GM21825 (cell line): ENCODE measurements around the gene RBBP7.

ENCODE experiments used
- ATAC-seq: cut with Tn5 transposase; IDR thresholded peaks from one replicate; pipeline ENCODE4 v1.9.1; 2021; ENCODE audit warnings: mild to moderate bottlenecking, moderate library complexity; ENCODE audit not compliant: unreplicated experiment

RBBP7 gene

GRCh38 chrX:16870095-16870861 lies at the start of gene RBBP7:
TSS of gene RBBP7 (minus strand) at chrX:16870362. CDS start at chrX:16870053, 309 bp downstream.
- peak; percentile 89 for ATAC-seq

GRCh38 chrX:16918979-16919378 lies 48.8 kb upstream of the RBBP7 start:
- no peak for ATAC-seq

GRCh38 chrX:16917120-16917519 lies 47.0 kb upstream of the RBBP7 start:
- no peak for ATAC-seq

GRCh38 chrX:16916561-16916960 lies 46.4 kb upstream of the RBBP7 start:
- ATAC-seq, result no peak

- ATAC-seq, result no peak
Observed at GRCh38 chrX:16914058-16914457, 43.9 kb upstream of the RBBP7 start.

GRCh38 chrX:16910376-16910775 lies 40.2 kb upstream of the RBBP7 start:
- no peak for ATAC-seq

- no peak for ATAC-seq
Observed at GRCh38 chrX:16903274-16904022, 33.3 kb upstream of the RBBP7 start.

GRCh38 chrX:16897445-16897844 lies 27.3 kb upstream of the RBBP7 start:
- ATAC-seq, result no peak

- ATAC-seq, result peak; percentile 80
Observed at GRCh38 chrX:16892504-16893362, 22.6 kb upstream of the RBBP7 start.

- no peak for ATAC-seq
Observed at GRCh38 chrX:16885628-16886027, 15.5 kb upstream of the RBBP7 start.

GRCh38 chrX:16883487-16883804 lies 13.3 kb upstream of the RBBP7 start:
- ATAC-seq, result no peak

- peak; percentile 57 for ATAC-seq
Observed at GRCh38 chrX:16882702-16883486, 12.7 kb upstream of the RBBP7 start.

GRCh38 chrX:16882169-16882568 lies 12.0 kb upstream of the RBBP7 start:
- no peak for ATAC-seq

GRCh38 chrX:16876696-16877095 lies 6.5 kb upstream of the RBBP7 start:
- no peak for ATAC-seq

- no peak for ATAC-seq
Observed at GRCh38 chrX:16874458-16875095, 4.4 kb upstream of the RBBP7 start.

GRCh38 chrX:16873106-16873505 lies 2.9 kb upstream of the RBBP7 start:
- no peak for ATAC-seq

GRCh38 chrX:16870862-16871815 lies 977 bp upstream of the RBBP7 start:
- ATAC-seq, result peak; percentile 5

GRCh38 chrX:16869393-16870094 lies 618 bp downstream of the RBBP7 start:
- peak; percentile 38 for ATAC-seq
